ENCODE measurements around the gene CCDC97. TPM values are rescaled to one million over a fixed set of nuclear protein-coding genes. Genes with fewer than 3 reads are reported as not detected.
A peak's percentile ranks its signal among the peaks of the same experiment; 100 is the strongest.

The CCDC97 gene
- total RNA-seq, 1 experiment from 2014 or later, result 39.4 TPM

DNA sequence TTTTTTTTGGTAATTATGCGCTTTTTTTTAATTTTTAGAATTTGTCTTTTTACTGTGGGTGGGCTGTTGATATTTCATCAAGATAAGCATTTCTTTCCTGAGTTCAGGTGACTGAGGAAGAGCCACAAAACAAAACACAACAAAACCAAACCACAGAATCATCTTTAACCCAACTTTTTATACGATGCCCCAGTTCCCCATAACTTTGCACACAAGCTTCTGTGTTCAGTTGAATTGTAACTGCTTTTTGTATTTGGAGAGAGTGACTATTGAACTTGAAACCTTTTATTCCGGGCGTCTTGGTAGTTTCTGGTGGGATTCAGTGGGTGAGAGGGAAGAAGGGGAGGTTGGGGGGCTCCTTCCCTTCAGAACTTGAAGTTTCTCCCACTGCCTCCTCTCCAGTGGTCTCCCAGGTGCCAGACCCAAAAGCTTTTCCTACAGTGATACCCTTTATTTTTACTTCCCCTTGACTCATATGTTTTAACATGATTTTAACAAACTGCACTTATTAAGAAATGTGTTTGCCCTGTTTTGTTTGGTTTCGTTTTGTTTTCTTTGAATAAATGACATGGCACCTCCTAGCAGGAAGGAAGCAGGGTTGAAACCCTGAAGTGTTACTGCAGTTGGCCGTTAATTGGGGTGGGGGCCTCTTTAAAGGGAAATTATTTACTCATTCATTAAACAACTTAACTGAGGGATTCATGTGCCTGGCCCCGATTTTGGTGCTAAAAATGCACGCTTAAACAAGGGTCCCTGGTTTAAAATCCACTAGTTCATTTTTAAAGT, 2.7 kb upstream of the CCDC97 start:
- no peak overlapping the region for H3K27ac ChIP-seq (ENCODE audit: insufficient read length, low read depth, low read length)
- no peaks in the 10 kb centered on the region for H3K79me1 ChIP-seq (ENCODE audit: insufficient read depth, low read depth, low read length, poor library complexity, severe bottlenecking)
- no peak overlapping the region for H4K5ac ChIP-seq (ENCODE audit: insufficient read length, low read depth, low read length)
- no peak for DNase-seq
- peaks cover 12% of the 10 kb centered on the region for H3K23me2 ChIP-seq (ENCODE audit: insufficient read length, low read depth, low read length, poor library complexity, severe bottlenecking)
- no peak overlapping the region for H2BK15ac ChIP-seq (ENCODE audit: low read depth, low read length)
- no peak overlapping the region for H3K23ac ChIP-seq (ENCODE audit: insufficient read length, low read depth, low read length)
- no peaks in the 10 kb centered on the region for H3K27me3 ChIP-seq (ENCODE audit: insufficient read depth, low read length)
- no peak overlapping the region for H2BK5ac ChIP-seq (ENCODE audit: insufficient read length, low read length)
- peaks cover 20 to 33% of the 10 kb centered on the region in 2 experiments for H3K4me1 Mint-ChIP-seq
- H4K91ac ChIP-seq (ENCODE audit: insufficient read length, low read depth, low read length), result no peak overlapping the region
- H3K4me3 Mint-ChIP-seq, result no peak overlapping the region
- TF ChIP-seq, protein P1, sequence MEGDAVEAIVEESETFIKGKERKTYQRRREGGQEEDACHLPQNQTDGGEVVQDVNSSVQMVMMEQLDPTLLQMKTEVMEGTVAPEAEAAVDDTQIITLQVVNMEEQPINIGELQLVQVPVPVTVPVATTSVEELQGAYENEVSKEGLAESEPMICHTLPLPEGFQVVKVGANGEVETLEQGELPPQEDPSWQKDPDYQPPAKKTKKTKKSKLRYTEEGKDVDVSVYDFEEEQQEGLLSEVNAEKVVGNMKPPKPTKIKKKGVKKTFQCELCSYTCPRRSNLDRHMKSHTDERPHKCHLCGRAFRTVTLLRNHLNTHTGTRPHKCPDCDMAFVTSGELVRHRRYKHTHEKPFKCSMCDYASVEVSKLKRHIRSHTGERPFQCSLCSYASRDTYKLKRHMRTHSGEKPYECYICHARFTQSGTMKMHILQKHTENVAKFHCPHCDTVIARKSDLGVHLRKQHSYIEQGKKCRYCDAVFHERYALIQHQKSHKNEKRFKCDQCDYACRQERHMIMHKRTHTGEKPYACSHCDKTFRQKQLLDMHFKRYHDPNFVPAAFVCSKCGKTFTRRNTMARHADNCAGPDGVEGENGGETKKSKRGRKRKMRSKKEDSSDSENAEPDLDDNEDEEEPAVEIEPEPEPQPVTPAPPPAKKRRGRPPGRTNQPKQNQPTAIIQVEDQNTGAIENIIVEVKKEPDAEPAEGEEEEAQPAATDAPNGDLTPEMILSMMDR (conservative IDR thresholded peaks at IDR 0.05), result no peak
- H4K8ac ChIP-seq (replicated peaks; ENCODE audit: insufficient read length, low read depth, low read length), result no peak overlapping the region
- no peak overlapping the region for H2BK120ac ChIP-seq (ENCODE audit: low read depth, low read length, poor library complexity, severe bottlenecking)
- no peaks in the 10 kb centered on the region for H3K9me3 ChIP-seq (ENCODE audit: control insufficient read depth, low read depth, low read length)
- no peak overlapping the region for H3K14ac ChIP-seq (ENCODE audit: insufficient read depth, low read length)
- H2BK12ac ChIP-seq (ENCODE audit: insufficient read length, low read depth, low read length), result no peak overlapping the region
- H3K4me2 ChIP-seq (ENCODE audit: insufficient read depth, insufficient read length, low read length), result no peak overlapping the region
- H3K27me3 Mint-ChIP-seq (ENCODE audit: low read depth), result peaks cover 1% of the 10 kb centered on the region; the same call in 1 of the 2 replicates
- H3K18ac ChIP-seq (ENCODE audit: insufficient read length, low read depth, low read length), result no peak overlapping the region
- peaks cover 0 to 3% of the 10 kb centered on the region in 2 experiments; a peak in 1 of 5 replicates for H3K9me3 Mint-ChIP-seq
- no peak overlapping the region for H3K56ac ChIP-seq (ENCODE audit: insufficient read length, low read depth, low read length)
- H2AFZ ChIP-seq (ENCODE audit: low read length), result no peak overlapping the region
- WGBS (ENCODE audit: extremely low coverage, insufficient read length, low lambda C conversion rate), result no CpG with 5 or more reads among the region's 8 CpGs
- peak overlapping the region in 2 of 3 experiments; percentile 53 to 89; a peak in 4 of 7 replicates for H3K27ac Mint-ChIP-seq
- no peak overlapping the region for H2AK5ac ChIP-seq (ENCODE audit: insufficient read length, low read length)
- H3K9ac ChIP-seq (ENCODE audit: extremely low read depth, insufficient read length, low read length), result no peak overlapping the region
- no peak overlapping the region for H2BK20ac ChIP-seq (ENCODE audit: low read depth, low read length, poor library complexity, severe bottlenecking)
- H3K79me2 ChIP-seq (ENCODE audit: insufficient read depth, low read length), result no peaks in the 10 kb centered on the region
- no peak overlapping the region for H3T11ph ChIP-seq (ENCODE audit: low read length)
- no peak overlapping the region for H3K4ac ChIP-seq (ENCODE audit: low read depth, low read length)
- peaks cover 2% of the 10 kb centered on the region for H4K20me1 ChIP-seq (ENCODE audit: control insufficient read depth, insufficient read depth, insufficient read length)
- H3K36me3 Mint-ChIP-seq (ENCODE audit: insufficient read depth in 1 of 3, low read depth in 3 of 3), result peaks cover 46 to 60% (median 58%) of the 10 kb centered on the region in 3 experiments
- no peaks in the 10 kb centered on the region for H3K4me1 ChIP-seq (ENCODE audit: insufficient read depth, low read length)

Measured in H9 (cell line).